GM06990 (cell line): ENCODE measurements around the gene MTMR3.

Experiments used
- DNase-seq: peaks from one replicate; pipeline ENCODE4 v3.0.0-alpha.2; 2011; ENCODE audit not compliant: insufficient read length; ENCODE audit errors: extremely low read depth
- H3K27me3 ChIP-seq: replicated peaks from 2 replicates; pipeline ENCODE4 v1.6.0; 2011; ENCODE audit warnings: low read length; ENCODE audit not compliant: control insufficient read depth, insufficient read depth
- H3K36me3 ChIP-seq: 2 replicates; pipeline ENCODE4 v1.5.1; 2011; ENCODE audit warnings: low read length; ENCODE audit not compliant: control insufficient read depth, insufficient read depth
- H3K4me3 ChIP-seq: replicated peaks from 2 replicates; pipeline ENCODE4 v1.5.1; 2011; ENCODE audit warnings: low read depth, mild to moderate bottlenecking, control low read depth, low read length
- TF ChIP-seq, protein P1 (sequence below): IDR thresholded peaks from 2 replicates; pipeline ENCODE4 v1.5.1; 2011; ENCODE audit warnings: low read length, control low read depth, mild to moderate bottlenecking, inconsistent platforms; ENCODE audit not compliant: insufficient read depth, poor library complexity, severe bottlenecking

The MTMR3 gene

DNA sequence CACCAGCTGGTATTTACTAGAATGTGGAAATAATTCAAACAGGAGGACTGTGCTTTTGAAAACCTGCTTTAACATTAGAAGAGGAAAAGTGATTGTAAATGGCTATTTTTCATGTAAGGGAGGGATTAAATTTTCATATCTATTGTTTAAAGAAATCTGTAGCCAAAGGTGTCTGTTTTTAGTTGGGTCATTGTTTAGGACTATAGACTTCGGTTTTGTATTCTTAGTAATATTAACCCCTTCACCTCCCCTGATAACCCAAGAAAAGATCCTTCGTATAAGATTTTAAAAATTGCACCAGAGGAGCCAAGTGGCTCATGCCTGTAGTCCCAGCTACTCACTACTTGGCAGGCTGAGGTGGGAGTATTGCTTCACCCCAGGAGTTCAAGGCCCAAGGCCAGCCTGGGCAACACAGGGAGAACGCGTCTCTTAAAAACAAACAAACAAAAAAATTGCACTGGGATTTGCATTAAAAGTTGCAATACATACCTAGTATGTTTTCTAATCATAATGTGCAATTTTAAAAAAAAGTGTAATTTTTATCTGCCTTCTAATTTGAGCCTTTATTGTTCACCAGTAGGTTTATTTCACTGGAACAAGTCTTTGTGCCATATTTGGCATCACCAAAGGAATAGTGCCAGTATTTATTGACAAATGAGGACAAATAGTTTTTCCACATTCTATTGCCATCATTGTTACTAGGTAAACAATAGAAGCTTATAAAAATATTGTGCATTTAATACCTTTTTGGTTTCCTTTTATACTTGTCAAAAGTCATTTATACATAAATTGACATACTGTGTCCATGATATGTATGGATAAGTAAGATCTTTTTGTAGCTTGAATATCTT lies 34.3 kb downstream of the MTMR3 start:
- no peak for DNase-seq
- TF ChIP-seq, protein P1, sequence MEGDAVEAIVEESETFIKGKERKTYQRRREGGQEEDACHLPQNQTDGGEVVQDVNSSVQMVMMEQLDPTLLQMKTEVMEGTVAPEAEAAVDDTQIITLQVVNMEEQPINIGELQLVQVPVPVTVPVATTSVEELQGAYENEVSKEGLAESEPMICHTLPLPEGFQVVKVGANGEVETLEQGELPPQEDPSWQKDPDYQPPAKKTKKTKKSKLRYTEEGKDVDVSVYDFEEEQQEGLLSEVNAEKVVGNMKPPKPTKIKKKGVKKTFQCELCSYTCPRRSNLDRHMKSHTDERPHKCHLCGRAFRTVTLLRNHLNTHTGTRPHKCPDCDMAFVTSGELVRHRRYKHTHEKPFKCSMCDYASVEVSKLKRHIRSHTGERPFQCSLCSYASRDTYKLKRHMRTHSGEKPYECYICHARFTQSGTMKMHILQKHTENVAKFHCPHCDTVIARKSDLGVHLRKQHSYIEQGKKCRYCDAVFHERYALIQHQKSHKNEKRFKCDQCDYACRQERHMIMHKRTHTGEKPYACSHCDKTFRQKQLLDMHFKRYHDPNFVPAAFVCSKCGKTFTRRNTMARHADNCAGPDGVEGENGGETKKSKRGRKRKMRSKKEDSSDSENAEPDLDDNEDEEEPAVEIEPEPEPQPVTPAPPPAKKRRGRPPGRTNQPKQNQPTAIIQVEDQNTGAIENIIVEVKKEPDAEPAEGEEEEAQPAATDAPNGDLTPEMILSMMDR = no peak
- Histone ChIP-seq H3K27me3 (no peaks in the 10 kb centered on the region), H3K36me3 (no peaks in the 10 kb centered on the region), H3K4me3 (no peak overlapping the region)

DNA sequence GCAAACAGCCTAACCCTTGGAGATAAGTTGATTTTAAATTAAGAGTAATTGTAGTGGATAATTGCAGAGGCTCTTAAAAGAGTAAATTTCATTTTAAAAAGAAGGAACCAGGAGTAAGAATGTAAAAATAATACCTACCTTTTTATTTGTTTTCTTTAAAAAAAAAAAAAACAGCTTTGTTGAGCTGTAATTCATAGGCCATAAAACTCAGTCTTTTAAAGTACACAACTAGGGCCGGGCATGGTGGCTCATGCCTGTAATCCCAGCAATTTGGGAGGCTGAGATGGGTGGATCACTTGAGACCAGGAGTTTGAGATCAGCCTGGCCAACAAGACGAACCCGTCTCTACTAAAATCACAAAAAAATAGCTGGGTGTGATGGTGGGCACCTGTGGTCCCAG lies 42.4 kb downstream of the MTMR3 start:
- H3K4me3 ChIP-seq = no peak overlapping the region
- TF ChIP-seq, protein P1 = no peak
- H3K27me3 ChIP-seq = no peaks in the 10 kb centered on the region
- no peak for DNase-seq
- H3K36me3 ChIP-seq = no peaks in the 10 kb centered on the region

DNA sequence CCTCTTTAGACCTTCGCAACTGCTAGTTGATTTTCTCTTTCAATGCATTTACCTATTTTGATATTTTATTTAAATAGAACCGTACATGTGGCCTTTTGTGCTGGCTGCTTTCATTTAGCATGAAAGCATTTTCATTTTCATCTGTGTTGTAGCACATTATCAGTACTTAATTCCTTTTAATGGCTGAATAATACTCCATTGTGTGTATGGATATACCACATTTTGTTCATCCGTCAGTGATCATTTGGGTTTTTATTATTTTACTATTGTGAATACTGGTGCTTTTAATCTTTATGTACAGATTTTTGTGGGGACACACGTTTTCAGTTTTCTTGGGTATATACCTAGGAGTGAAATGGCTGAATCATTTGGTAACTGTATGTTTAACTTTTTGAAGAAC lies 43.1 kb downstream of the MTMR3 start:
- Histone ChIP-seq H3K27me3 (no peaks in the 10 kb centered on the region), H3K36me3 (no peaks in the 10 kb centered on the region), H3K4me3 (no peak overlapping the region)
- TF ChIP-seq, protein P1 = no peak
- no peak for DNase-seq

DNA sequence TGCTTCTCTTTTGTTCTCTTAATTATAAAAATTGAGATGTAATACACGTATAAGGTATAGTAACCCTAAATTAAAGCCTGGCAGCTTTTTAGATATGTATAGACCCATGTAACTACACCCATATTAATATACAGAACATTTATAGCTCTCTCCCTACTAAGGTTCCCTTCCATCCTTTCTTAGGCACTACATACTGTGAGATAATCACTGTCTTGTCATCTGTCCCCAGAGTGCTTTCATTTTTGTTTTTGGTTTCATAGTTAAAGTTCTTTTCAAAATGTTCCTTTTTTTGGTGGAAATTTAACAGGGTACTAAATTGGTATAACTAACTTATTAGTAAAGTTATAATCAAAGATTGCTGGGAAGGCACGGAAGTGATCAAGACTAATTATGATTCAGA lies 49.2 kb downstream of the MTMR3 start:
- Histone ChIP-seq H3K27me3 (no peaks in the 10 kb centered on the region), H3K36me3 (no peaks in the 10 kb centered on the region), H3K4me3 (no peak overlapping the region; the same call in 1 of the 2 replicates)
- TF ChIP-seq, protein P1 = no peak
- DNase-seq = no peak

DNA sequence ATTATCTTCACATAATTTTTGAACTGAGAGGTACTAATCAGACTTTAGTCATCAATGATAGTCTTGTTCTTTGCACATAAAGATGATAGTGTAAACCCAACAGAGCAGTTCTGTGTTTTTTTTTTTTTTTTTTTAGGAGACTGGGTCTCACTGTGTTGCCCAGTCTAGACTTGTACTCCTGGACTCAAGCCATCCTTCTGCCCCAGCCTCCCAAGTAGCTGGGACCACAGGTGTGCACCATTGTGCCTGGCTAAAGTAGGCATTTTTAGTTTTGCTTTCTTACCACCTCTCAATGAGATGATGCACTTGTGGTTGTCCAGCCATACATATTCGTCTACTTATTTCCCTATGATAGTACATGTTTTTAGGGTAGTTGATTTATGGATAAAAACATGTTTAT lies 50.6 kb downstream of the MTMR3 start:
- TF ChIP-seq, protein P1 = no peak
- DNase-seq = no peak
- Histone ChIP-seq H3K4me3 (no peak overlapping the region), H3K27me3 (no peaks in the 10 kb centered on the region), H3K36me3 (no peaks in the 10 kb centered on the region)

DNA sequence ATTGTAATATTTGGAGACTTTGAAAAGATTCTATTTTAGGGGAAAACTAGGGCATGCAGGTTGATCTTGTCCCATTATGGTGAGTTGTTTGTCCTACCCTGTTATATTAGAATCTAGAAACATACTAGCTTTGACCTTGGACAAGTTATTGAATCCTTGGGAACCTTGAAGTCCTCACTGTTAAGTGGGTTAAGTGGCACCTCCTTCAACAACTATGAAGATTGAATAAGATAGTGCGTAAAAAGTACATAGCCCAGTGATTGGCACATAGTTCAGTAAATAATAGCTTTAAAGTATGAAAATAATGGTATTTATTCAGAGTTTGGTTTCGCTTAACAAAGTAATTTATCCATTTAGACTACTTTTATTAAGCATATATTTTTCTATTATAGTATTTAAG lies 51.6 kb downstream of the MTMR3 start:
- no peak for DNase-seq

More for the DNA sequence above, 51.6 kb downstream of the MTMR3 start:
- no peaks in the 10 kb centered on the region for H3K27me3 ChIP-seq
- TF ChIP-seq, protein P1 = no peak
- H3K36me3 ChIP-seq = no peaks in the 10 kb centered on the region
- H3K4me3 ChIP-seq = no peak overlapping the region
